Endothelial cell of umbilical vein (primary cell): ENCODE results near the gene RPL36A.
A peak's percentile ranks its signal among the peaks of the same experiment; 100 is the strongest.

ENCODE experiments used
- EZH2 ChIP-seq: IDR thresholded peaks from 2 replicates; pipeline ENCODE4 v1.6.1; 2012; ENCODE audit warnings: borderline replicate concordance, low read depth, mild to moderate bottlenecking, moderate library complexity, low read length, inconsistent platforms; ENCODE audit not compliant: severe bottlenecking
- FOS ChIP-seq: IDR thresholded peaks from 2 replicates; pipeline ENCODE4 v1.6.1; 2011; ENCODE audit warnings: mild to moderate bottlenecking, low read length, moderate library complexity, borderline replicate concordance; ENCODE audit not compliant: insufficient read depth
- POLR2A ChIP-seq: IDR thresholded peaks from 2 replicates; pipeline ENCODE4 v1.6.1; 2012; ENCODE audit warnings: low read depth, mild to moderate bottlenecking, control low read depth, low read length
- POLR2AphosphoS5 ChIP-seq: IDR thresholded peaks from 2 replicates; pipeline ENCODE4 v1.6.1; 2012; ENCODE audit warnings: low read depth, mild to moderate bottlenecking, control low read depth, low read length, moderate library complexity; ENCODE audit not compliant: insufficient read depth
- TF ChIP-seq, protein P1 (sequence below), 2 donors: IDR thresholded peaks; 1 replicate in 1 of 2; 2 replicates in 1 of 2; pipeline ENCODE4 v1.5.1; 2011; ENCODE audit warnings: low read length in 2 of 2, mild to moderate bottlenecking in 2 of 2, moderate library complexity in 2 of 2, control low read depth in 1 of 2, inconsistent platforms in 1 of 2, low read depth in 1 of 2; ENCODE audit not compliant: insufficient read depth in 1 of 2; ENCODE audit errors: extremely low read depth in 1 of 2

DNA sequence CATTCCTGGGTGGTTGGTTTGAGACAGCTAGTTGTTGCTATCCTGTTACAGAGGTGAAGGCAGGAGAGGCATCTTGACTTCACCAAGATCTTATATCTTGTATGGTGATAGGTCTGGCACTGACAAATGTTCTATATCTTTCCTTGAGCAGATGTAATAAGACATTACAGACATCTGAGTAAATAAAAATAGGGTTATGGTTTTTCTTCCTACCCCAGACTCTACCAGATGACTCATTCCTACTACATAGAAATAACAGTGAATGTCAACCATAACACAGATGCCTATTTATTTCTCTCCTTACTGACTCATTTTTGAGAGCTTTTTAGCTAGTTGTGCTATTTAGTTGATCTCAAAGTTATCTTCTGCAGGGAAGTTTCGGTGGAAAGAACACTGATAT is 39.1 kb downstream of the RPL36A start:
- TF ChIP-seq, protein P1, sequence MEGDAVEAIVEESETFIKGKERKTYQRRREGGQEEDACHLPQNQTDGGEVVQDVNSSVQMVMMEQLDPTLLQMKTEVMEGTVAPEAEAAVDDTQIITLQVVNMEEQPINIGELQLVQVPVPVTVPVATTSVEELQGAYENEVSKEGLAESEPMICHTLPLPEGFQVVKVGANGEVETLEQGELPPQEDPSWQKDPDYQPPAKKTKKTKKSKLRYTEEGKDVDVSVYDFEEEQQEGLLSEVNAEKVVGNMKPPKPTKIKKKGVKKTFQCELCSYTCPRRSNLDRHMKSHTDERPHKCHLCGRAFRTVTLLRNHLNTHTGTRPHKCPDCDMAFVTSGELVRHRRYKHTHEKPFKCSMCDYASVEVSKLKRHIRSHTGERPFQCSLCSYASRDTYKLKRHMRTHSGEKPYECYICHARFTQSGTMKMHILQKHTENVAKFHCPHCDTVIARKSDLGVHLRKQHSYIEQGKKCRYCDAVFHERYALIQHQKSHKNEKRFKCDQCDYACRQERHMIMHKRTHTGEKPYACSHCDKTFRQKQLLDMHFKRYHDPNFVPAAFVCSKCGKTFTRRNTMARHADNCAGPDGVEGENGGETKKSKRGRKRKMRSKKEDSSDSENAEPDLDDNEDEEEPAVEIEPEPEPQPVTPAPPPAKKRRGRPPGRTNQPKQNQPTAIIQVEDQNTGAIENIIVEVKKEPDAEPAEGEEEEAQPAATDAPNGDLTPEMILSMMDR (IDR thresholded peaks at IDR 0.05; ENCODE audit: extremely low read depth in 1 of 2, insufficient read depth in 1 of 2, low read depth in 1 of 2, low read length in 2 of 2) = no peak
- TF ChIP-seq FOS (peak; percentile 50), POLR2A (no peak), EZH2 (no peak), POLR2AphosphoS5 (no peak)
